ENCODE data around the gene PRPF6. TPM values are rescaled to one million over a fixed set of nuclear protein-coding genes. Genes with fewer than 3 reads are reported as not detected.
A peak's percentile ranks its signal among the peaks of the same experiment; 100 is the strongest.

PRPF6 gene
- total and polyA plus RNA-seq, 2 donors (not counting 1 experiment from before 2014, with no cell fraction given), result 31.7 to 82.9 TPM

- H3K4me3 Mint-ChIP-seq, result peak overlapping the region; percentile 7
- Histone ChIP-seq H3K9me3 (ENCODE audit: control extremely low read depth in 1 of 3, control insufficient read depth in 2 of 3, insufficient read depth in 1 of 3, low read length in 2 of 3) (peaks cover 0 to 10% (median 0%) of the 10 kb centered on the region in 3 donors), H3K4me1 (ENCODE audit: control insufficient read depth in 2 of 2, insufficient read depth in 2 of 2, low read length in 2 of 2) (peaks cover 9 to 11% of the 10 kb centered on the region in 2 donors), H3K36me3 (replicated peaks in 1 of 2; ENCODE audit: control extremely low read depth in 1 of 2, control insufficient read depth in 1 of 2, extremely low read depth in 1 of 2, insufficient read depth in 2 of 2, low read length in 1 of 2) (no peaks in the 10 kb centered on the region), H3K9ac (ENCODE audit: low read length) (no peak overlapping the region), H3K27ac (ENCODE audit: low read length in 2 of 2) (no peak overlapping the region), H2AFZ (ENCODE audit: insufficient read depth, low read depth, low read length, poor library complexity, severe bottlenecking) (no peak overlapping the region), H3K4me3 (ENCODE audit: control extremely low read depth in 1 of 5, extremely low read depth in 1 of 5, insufficient read depth in 1 of 5, low read depth in 2 of 5, low read length in 4 of 5) (no peak overlapping the region), H3K27me3 (replicated peaks in 1 of 4; ENCODE audit: control extremely low read depth in 1 of 4, control insufficient read depth in 3 of 4, insufficient read depth in 4 of 4, low read length in 3 of 4) (peaks cover 0 to 55% (median 23%) of the 10 kb centered on the region in 4 experiments), H4K20me1 (ENCODE audit: control insufficient read depth, insufficient read depth, low read length, poor library complexity, severe bottlenecking) (no peaks in the 10 kb centered on the region), H3K4me2 (replicated peaks; ENCODE audit: low read depth, low read length, poor library complexity, severe bottlenecking) (peak overlapping the region; percentile 35), H3K79me2 (ENCODE audit: control insufficient read depth, insufficient read depth, low read length) (no peaks in the 10 kb centered on the region)
- no peaks in the 10 kb centered on the region for H3K9me3 Mint-ChIP-seq (ENCODE audit: insufficient read depth)
- ATAC-seq (ENCODE audit: low read depth), result no peak
- WGBS (ENCODE audit: insufficient coverage), result 66% methylated on average over 49 of the region's 49 CpGs
- ChIA-PET CTCF (no interaction called here), POLR2A (interaction anchor here (0.6 kb wide), 1 partner anchor 522 kb away, joined by 3 read pairs; no protein-coding TSS in a partner anchor)
- no peak for DNase-seq
- H3K27me3 Mint-ChIP-seq, result peaks cover 39% of the 10 kb centered on the region
- H3K4me1 Mint-ChIP-seq, result peaks cover 11% of the 10 kb centered on the region
- no peak overlapping the region for H3K27ac Mint-ChIP-seq
- TF ChIP-seq CTCF (IDR thresholded peaks at IDR 0.05), result no peak
- TF ChIP-seq EZH2 (IDR thresholded peaks at IDR 0.05; ENCODE audit: borderline replicate concordance, insufficient read depth, low read depth, low read length, poor library complexity, severe bottlenecking), result no peak
- intact Hi-C loops (cut with micrococcal nuclease), result no loop called here
These were observed 67.1 kb downstream of the PRPF6 start for GRCh38 chr20:64047968-64048401.

- no peak for DNase-seq
- Histone ChIP-seq H3K4me3 (ENCODE audit: control extremely low read depth in 1 of 5, extremely low read depth in 1 of 5, insufficient read depth in 1 of 5, low read depth in 2 of 5, low read length in 4 of 5) (no peak overlapping the region), H3K27me3 (replicated peaks in 1 of 4; ENCODE audit: control extremely low read depth in 1 of 4, control insufficient read depth in 3 of 4, insufficient read depth in 4 of 4, low read length in 3 of 4) (peaks cover 0 to 59% (median 24%) of the 10 kb centered on the region in 4 experiments), H3K4me2 (replicated peaks; ENCODE audit: low read depth, low read length, poor library complexity, severe bottlenecking) (peak overlapping the region; percentile 35), H3K4me1 (ENCODE audit: control insufficient read depth in 2 of 2, insufficient read depth in 2 of 2, low read length in 2 of 2) (peaks cover 9 to 11% of the 10 kb centered on the region in 2 donors), H4K20me1 (ENCODE audit: control insufficient read depth, insufficient read depth, low read length, poor library complexity, severe bottlenecking) (no peaks in the 10 kb centered on the region), H3K36me3 (replicated peaks in 1 of 2; ENCODE audit: control extremely low read depth in 1 of 2, control insufficient read depth in 1 of 2, extremely low read depth in 1 of 2, insufficient read depth in 2 of 2, low read length in 1 of 2) (no peaks in the 10 kb centered on the region), H3K79me2 (ENCODE audit: control insufficient read depth, insufficient read depth, low read length) (no peaks in the 10 kb centered on the region), H3K27ac (ENCODE audit: low read length in 2 of 2) (no peak overlapping the region), H2AFZ (ENCODE audit: insufficient read depth, low read depth, low read length, poor library complexity, severe bottlenecking) (no peak overlapping the region), H3K9me3 (ENCODE audit: control extremely low read depth in 1 of 3, control insufficient read depth in 2 of 3, insufficient read depth in 1 of 3, low read length in 2 of 3) (peaks cover 0 to 10% (median 0%) of the 10 kb centered on the region in 3 donors), H3K9ac (ENCODE audit: low read length) (no peak overlapping the region)
- 35% methylated on average over 90 of the region's 101 CpGs for WGBS (ENCODE audit: insufficient coverage)
- H3K4me1 Mint-ChIP-seq, result peaks cover 8% of the 10 kb centered on the region
- ChIA-PET CTCF (interaction anchor here (1.0 kb wide), 1 partner anchor 10 kb away, joined by 3 read pairs; no protein-coding TSS in a partner anchor), POLR2A (no interaction called here)
- H3K9me3 Mint-ChIP-seq (ENCODE audit: insufficient read depth), result no peaks in the 10 kb centered on the region
- TF ChIP-seq EZH2 (IDR thresholded peaks at IDR 0.05; ENCODE audit: borderline replicate concordance, insufficient read depth, low read depth, low read length, poor library complexity, severe bottlenecking) (no peak), CTCF (IDR thresholded peaks at IDR 0.05) (no peak)
- H3K4me3 Mint-ChIP-seq, result no peak overlapping the region
- peaks cover 42% of the 10 kb centered on the region for H3K27me3 Mint-ChIP-seq
- intact Hi-C loops (cut with micrococcal nuclease), result no loop called here
- ATAC-seq (ENCODE audit: low read depth), result no peak
- H3K27ac Mint-ChIP-seq, result no peak overlapping the region
These were observed 67.6 kb downstream of the PRPF6 start for GRCh38 chr20:64048402-64049044.
